Prostate gland (tissue), 2 donors: ENCODE data around the gene NMRK2. TPM values are rescaled to one million over a fixed set of nuclear protein-coding genes. Genes with fewer than 3 reads are reported as not detected.

ENCODE experiments used
- DNase-seq: peaks from one replicate; pipeline ENCODE4 v3.0.0-alpha.2; 2019; ENCODE audit warnings: low spot score
- H3K27ac ChIP-seq, 2 donors: fragments of 200-600 bp; sonication (generic); 2 replicates each; pipeline ENCODE4 v1.5.1; 2017 to 2019
- H3K27me3 ChIP-seq: fragments of 200-600 bp; sonication (generic); replicated peaks from 2 replicates; pipeline ENCODE4 v1.5.1; 2019; ENCODE audit not compliant: insufficient read depth
- H3K36me3 ChIP-seq, 2 donors: fragments of 200-600 bp; sonication (generic); 1 replicate in 1 of 2; 2 replicates in 1 of 2; pipeline versions ENCODE4 v1.5.1 to v1.8.1; 2017 to 2019
- H3K4me1 ChIP-seq: fragments of 200-600 bp; sonication (generic); replicated peaks from 2 replicates; pipeline ENCODE4 v1.5.1; 2019
- H3K4me3 ChIP-seq, 2 donors: fragments of 200-600 bp; sonication (generic); 2 replicates each; pipeline ENCODE4 v1.5.1; 2017 to 2019
- H3K9me3 ChIP-seq: fragments of 200-600 bp; sonication (generic); 2 replicates; pipeline ENCODE4 v1.5.1; 2017
- CTCF ChIP-seq, 4 experiments: fragments of 200-600 bp in 2 of 4; fragments of 450-650 bp in 2 of 4; sonication (generic) in 2 of 4; IDR thresholded peaks; 1 replicate in 3 of 4; 2 replicates in 1 of 4; pipeline ENCODE4 v1.5.1; 2016 to 2019; ENCODE audit warnings: antibody characterized with exemption in 4 of 4, mild to moderate bottlenecking in 2 of 4, moderate library complexity in 2 of 4
- POLR2A ChIP-seq: fragments of 450-650 bp; IDR thresholded peaks from one replicate; pipeline ENCODE4 v1.6.1; 2016; ENCODE audit warnings: antibody characterized with exemption, mild to moderate bottlenecking
- POLR2AphosphoS5 ChIP-seq: sonication (generic); formaldehyde crosslinking; IDR thresholded peaks from one replicate; pipeline ENCODE4 v1.6.1; 2017; ENCODE audit warnings: antibody characterized with exemption
- WGBS: methylation state at CpG from one replicate; pipeline ENCODE4 v1.1.5; 2018; 5-methylcytosine and 5-hydroxymethylcytosine counted together
- intact Hi-C: fragments of 100-400 bp; cut with DNase I; formaldehyde crosslinking; loops from one replicate; pipeline ENCODE4 v1.14.2; 2022
- total RNA-seq, 2 donors: library from RNA; depleted of rRNA; stranded (reverse); fragments of >200 nt; gene quantifications; one replicate each; pipeline ENCODE4 v1.1.0, GENCODE V29; 2016

Gene NMRK2
- total RNA-seq, 2 donors from 2014 or later = 0.64 to 1.8 TPM

GRCh38 chr19:3975144-3975543 lies 42.3 kb downstream of the NMRK2 start:
- no peaks in the 10 kb centered on the region for H3K4me1 ChIP-seq
- no peaks in the 10 kb centered on the region for H3K27me3 ChIP-seq
- intact Hi-C loops = no loop called here
- H3K4me3 ChIP-seq = no peak overlapping the region
- TF ChIP-seq POLR2AphosphoS5 = no peak
- TF ChIP-seq POLR2A = no peak
- no peaks in the 10 kb centered on the region for H3K9me3 ChIP-seq
- no peak for DNase-seq
- H3K27ac ChIP-seq = no peak overlapping the region
- peaks cover 38 to 42% of the 10 kb centered on the region in 2 donors for H3K36me3 ChIP-seq
- WGBS = 82% methylated on average over 8 of the region's 8 CpGs

- WGBS = 80% methylated on average over 14 of the region's 14 CpGs
- Histone ChIP-seq H3K4me1 (no peaks in the 10 kb centered on the region), H3K4me3 (no peak overlapping the region), H3K9me3 (no peaks in the 10 kb centered on the region), H3K27me3 (no peaks in the 10 kb centered on the region), H3K27ac (no peak overlapping the region), H3K36me3 (peaks cover 43 to 47% of the 10 kb centered on the region in 2 donors)
- no peak for TF ChIP-seq POLR2A
- TF ChIP-seq POLR2AphosphoS5 = no peak
- no peak for TF ChIP-seq CTCF (IDR thresholded peaks at IDR 0.05)
- intact Hi-C loops = no loop called here
- DNase-seq = no peak
These were observed 42.8 kb downstream of the NMRK2 start for GRCh38 chr19:3975637-3976087.

- intact Hi-C loops = no loop called here
- WGBS = 80% methylated on average over 29 of the region's 29 CpGs
- no peak for TF ChIP-seq POLR2A
- no peak for TF ChIP-seq POLR2AphosphoS5
- no peak for TF ChIP-seq CTCF (IDR thresholded peaks at IDR 0.05)
- no peaks in the 10 kb centered on the region for H3K4me1 ChIP-seq
- no peak overlapping the region for H3K27ac ChIP-seq
- H3K4me3 ChIP-seq = no peak overlapping the region
- no peak for DNase-seq
- no peaks in the 10 kb centered on the region for H3K27me3 ChIP-seq
- peaks cover 51 to 57% of the 10 kb centered on the region in 2 donors for H3K36me3 ChIP-seq
- H3K9me3 ChIP-seq = no peaks in the 10 kb centered on the region
These were observed 43.8 kb downstream of the NMRK2 start for GRCh38 chr19:3976495-3977241.

GRCh38 chr19:3977242-3978143 lies 44.6 kb downstream of the NMRK2 start:
- H3K27me3 ChIP-seq = no peaks in the 10 kb centered on the region
- no peaks in the 10 kb centered on the region for H3K9me3 ChIP-seq
- WGBS = 88% methylated on average over 59 of the region's 59 CpGs
- H3K27ac ChIP-seq = no peak overlapping the region
- no peak for DNase-seq
- no peaks in the 10 kb centered on the region for H3K4me1 ChIP-seq
- no peak for TF ChIP-seq POLR2AphosphoS5
- no peak for TF ChIP-seq CTCF (IDR thresholded peaks at IDR 0.05)
- TF ChIP-seq POLR2A = no peak
- H3K4me3 ChIP-seq = no peak overlapping the region
- peaks cover 60 to 66% of the 10 kb centered on the region in 2 donors for H3K36me3 ChIP-seq
- intact Hi-C loops = no loop called here

- intact Hi-C loops = no loop called here
- Histone ChIP-seq H3K27me3 (no peaks in the 10 kb centered on the region), H3K36me3 (peaks cover 66 to 72% of the 10 kb centered on the region in 2 donors), H3K9me3 (no peaks in the 10 kb centered on the region), H3K4me1 (no peaks in the 10 kb centered on the region), H3K4me3 (no peak overlapping the region), H3K27ac (no peak overlapping the region)
- DNase-seq = no peak
- 91% methylated on average over 19 of the region's 19 CpGs for WGBS
- TF ChIP-seq CTCF (IDR thresholded peaks at IDR 0.05) (no peak), POLR2AphosphoS5 (no peak), POLR2A (no peak)
These were observed 45.3 kb downstream of the NMRK2 start for GRCh38 chr19:3978145-3978544.
